ENCODE data around the gene ACP4. TPM values are rescaled to one million over a fixed set of nuclear protein-coding genes. Genes with fewer than 3 reads are reported as not detected.

ACP4 gene
- total and polyA plus RNA-seq, 2 donors (not counting 1 experiment from before 2014, with no cell fraction given), result not detected

GRCh38 chr19:50790922-50791467 lies 780 bp downstream of the ACP4 start:
- WGBS (ENCODE audit: insufficient coverage), result 95% methylated on average over 6 of the region's 6 CpGs
- intact Hi-C loops (cut with micrococcal nuclease), result no loop called here
- H3K9ac ChIP-seq (ENCODE audit: low read length), result no peak overlapping the region
- Mint-ChIP-seq H3K27ac (no peak overlapping the region), H3K4me3 (no peak overlapping the region), H3K9me3 (ENCODE audit: insufficient read depth) (no peaks in the 10 kb centered on the region), H3K27me3 (peaks cover 5% of the 10 kb centered on the region), H3K4me1 (peaks cover 10% of the 10 kb centered on the region)
- no peak overlapping the region for H3K4me3 ChIP-seq (ENCODE audit: control extremely low read depth in 1 of 5, extremely low read depth in 1 of 5, insufficient read depth in 1 of 5, low read depth in 2 of 5, low read length in 4 of 5)
- peaks cover 0 to 3% of the 10 kb centered on the region in 2 experiments for H3K36me3 ChIP-seq (replicated peaks in 1 of 2; ENCODE audit: control extremely low read depth in 1 of 2, control insufficient read depth in 1 of 2, extremely low read depth in 1 of 2, insufficient read depth in 2 of 2, low read length in 1 of 2)
- peaks cover 4 to 6% of the 10 kb centered on the region in 2 donors for H3K4me1 ChIP-seq (ENCODE audit: control insufficient read depth in 2 of 2, insufficient read depth in 2 of 2, low read length in 2 of 2)
- ChIA-PET CTCF (no interaction called here), POLR2A (no interaction called here)
- DNase-seq (no peak), ATAC-seq (ENCODE audit: low read depth) (no peak)
- H4K20me1 ChIP-seq (ENCODE audit: control insufficient read depth, insufficient read depth, low read length, poor library complexity, severe bottlenecking), result no peaks in the 10 kb centered on the region
- H2AFZ ChIP-seq (ENCODE audit: insufficient read depth, low read depth, low read length, poor library complexity, severe bottlenecking), result no peak overlapping the region
- no peaks in the 10 kb centered on the region for H3K9me3 ChIP-seq (ENCODE audit: control extremely low read depth in 1 of 3, control insufficient read depth in 2 of 3, insufficient read depth in 1 of 3, low read length in 2 of 3)
- no peaks in the 10 kb centered on the region for H3K79me2 ChIP-seq (ENCODE audit: control insufficient read depth, insufficient read depth, low read length)
- TF ChIP-seq CTCF (IDR thresholded peaks at IDR 0.05) (no peak), EZH2 (IDR thresholded peaks at IDR 0.05; ENCODE audit: borderline replicate concordance, insufficient read depth, low read depth, low read length, poor library complexity, severe bottlenecking) (no peak)
- H3K27me3 ChIP-seq (replicated peaks in 1 of 4; ENCODE audit: control extremely low read depth in 1 of 4, control insufficient read depth in 3 of 4, insufficient read depth in 4 of 4, low read length in 3 of 4), result no peaks in the 10 kb centered on the region
- H3K27ac ChIP-seq (ENCODE audit: low read length in 2 of 2), result no peak overlapping the region
- H3K4me2 ChIP-seq (replicated peaks; ENCODE audit: low read depth, low read length, poor library complexity, severe bottlenecking), result no peak overlapping the region

GRCh38 chr19:50791594-50792271 lies 1.5 kb downstream of the ACP4 start:
- TF ChIP-seq CTCF (IDR thresholded peaks at IDR 0.05) (no peak), EZH2 (IDR thresholded peaks at IDR 0.05; ENCODE audit: borderline replicate concordance, insufficient read depth, low read depth, low read length, poor library complexity, severe bottlenecking) (no peak)
- Histone ChIP-seq H3K4me1 (ENCODE audit: control insufficient read depth in 2 of 2, insufficient read depth in 2 of 2, low read length in 2 of 2) (peaks cover 4 to 6% of the 10 kb centered on the region in 2 donors), H2AFZ (ENCODE audit: insufficient read depth, low read depth, low read length, poor library complexity, severe bottlenecking) (no peak overlapping the region), H4K20me1 (ENCODE audit: control insufficient read depth, insufficient read depth, low read length, poor library complexity, severe bottlenecking) (no peaks in the 10 kb centered on the region), H3K9me3 (ENCODE audit: control extremely low read depth in 1 of 3, control insufficient read depth in 2 of 3, insufficient read depth in 1 of 3, low read length in 2 of 3) (no peaks in the 10 kb centered on the region), H3K27ac (ENCODE audit: low read length in 2 of 2) (no peak overlapping the region), H3K9ac (ENCODE audit: low read length) (no peak overlapping the region), H3K4me2 (replicated peaks; ENCODE audit: low read depth, low read length, poor library complexity, severe bottlenecking) (no peak overlapping the region), H3K4me3 (ENCODE audit: control extremely low read depth in 1 of 5, extremely low read depth in 1 of 5, insufficient read depth in 1 of 5, low read depth in 2 of 5, low read length in 4 of 5) (no peak overlapping the region), H3K27me3 (replicated peaks in 1 of 4; ENCODE audit: control extremely low read depth in 1 of 4, control insufficient read depth in 3 of 4, insufficient read depth in 4 of 4, low read length in 3 of 4) (no peaks in the 10 kb centered on the region), H3K36me3 (replicated peaks in 1 of 2; ENCODE audit: control extremely low read depth in 1 of 2, control insufficient read depth in 1 of 2, extremely low read depth in 1 of 2, insufficient read depth in 2 of 2, low read length in 1 of 2) (peaks cover 0 to 5% of the 10 kb centered on the region in 2 experiments), H3K79me2 (ENCODE audit: control insufficient read depth, insufficient read depth, low read length) (no peaks in the 10 kb centered on the region)
- no peaks in the 10 kb centered on the region for H3K9me3 Mint-ChIP-seq (ENCODE audit: insufficient read depth)
- ChIA-PET CTCF (interaction anchor here (2.1 to 5.1 kb wide), 2 partner anchors 8 to 131 kb away, joined by 8 to 29 read pairs; no protein-coding TSS in a partner anchor), POLR2A (interaction anchor here (0.6 to 1.0 kb wide), 3 partner anchors 12 to 440 kb away, joined by 3 read pairs; no protein-coding TSS in a partner anchor)
- ATAC-seq (ENCODE audit: low read depth) (no peak), DNase-seq (no peak)
- H3K4me3 Mint-ChIP-seq, result no peak overlapping the region
- intact Hi-C loops (cut with micrococcal nuclease), result no loop called here
- 93% methylated on average over 47 of the region's 47 CpGs for WGBS (ENCODE audit: insufficient coverage)
- H3K27ac Mint-ChIP-seq, result no peak overlapping the region
- H3K27me3 Mint-ChIP-seq, result peaks cover 5% of the 10 kb centered on the region
- peaks cover 10% of the 10 kb centered on the region for H3K4me1 Mint-ChIP-seq
